Sigmoid colon (tissue), 4 donors: Measurements from ENCODE around the gene VPS13D.

ENCODE experiments used
- CTCF ChIP-seq, 4 experiments: fragments of 450-650 bp in 3 of 4; fragments of 200-600 bp in 1 of 4; IDR thresholded peaks; one replicate each; pipeline ENCODE4 v1.5.1; 2016 to 2019; ENCODE audit warnings: antibody characterized with exemption in 4 of 4, mild to moderate bottlenecking in 3 of 4, moderate library complexity in 2 of 4
- POLR2A ChIP-seq, 2 donors: fragments of 450-650 bp; IDR thresholded peaks; one replicate each; pipeline ENCODE4 v1.6.1; 2016; ENCODE audit warnings: antibody characterized with exemption in 2 of 2, mild to moderate bottlenecking in 2 of 2, moderate library complexity in 2 of 2
- POLR2AphosphoS5 ChIP-seq, 4 donors: sonication (generic); formaldehyde crosslinking; IDR thresholded peaks; one replicate each; pipeline ENCODE4 v1.6.1; 2017; ENCODE audit warnings: antibody characterized with exemption in 4 of 4

GRCh38 chr1:12383001-12383400 lies 153.2 kb downstream of the VPS13D start:
- TF ChIP-seq CTCF (IDR thresholded peaks at IDR 0.05) (no peak), POLR2A (IDR thresholded peaks at IDR 0.05) (no peak), POLR2AphosphoS5 (IDR thresholded peaks at IDR 0.05) (no peak)
